GF-D8 (cell line): ENCODE measurements around the gene SRRD.

Experiments
- DNase-seq: peaks from one replicate; lab custom pipeline; 2025; lab: John Stamatoyannopoulos, UW

SRRD gene

GRCh38 chr22:26482161-26482560 is 1.5 kb upstream of the SRRD start:
- no peak for DNase-seq

- DNase-seq = no peak
These were observed 636 bp upstream of the SRRD start for GRCh38 chr22:26483043-26483438.

- DNase-seq = no peak
These were observed 656 bp downstream of the SRRD start for GRCh38 chr22:26484360-26484706.

- no peak for DNase-seq
These were observed 1.3 kb downstream of the SRRD start for GRCh38 chr22:26485013-26485412.

GRCh38 chr22:26485806-26486390 is 2.2 kb downstream of the SRRD start:
- DNase-seq = no peak

GRCh38 chr22:26486394-26486793 is 2.7 kb downstream of the SRRD start:
- no peak for DNase-seq

GRCh38 chr22:26487996-26488395 is 4.3 kb downstream of the SRRD start:
- DNase-seq = no peak

- DNase-seq = no peak
These were observed 5.9 kb downstream of the SRRD start for GRCh38 chr22:26489447-26490036.

GRCh38 chr22:26492220-26492619 is 8.5 kb downstream of the SRRD start:
- DNase-seq = no peak

GRCh38 chr22:26494506-26494905 is 10.8 kb downstream of the SRRD start:
- DNase-seq = no peak

- DNase-seq = no peak
These were observed 12.8 kb downstream of the SRRD start for GRCh38 chr22:26496456-26496855.

GRCh38 chr22:26499188-26499703 is 15.6 kb downstream of the SRRD start:
- DNase-seq = no peak

GRCh38 chr22:26501996-26502395 is 18.3 kb downstream of the SRRD start:
- DNase-seq = no peak

GRCh38 chr22:26502688-26503561 is 19.2 kb downstream of the SRRD start:
- DNase-seq = peak; percentile 91

GRCh38 chr22:26503758-26504157 is 20.1 kb downstream of the SRRD start:
- DNase-seq = no peak

GRCh38 chr22:26508148-26508547 is 24.5 kb downstream of the SRRD start:
- no peak for DNase-seq

- DNase-seq = peak; percentile 65
These were observed 28.6 kb downstream of the SRRD start, which contains the start of gene TFIP11 for GRCh38 chr22:26512149-26512793. TFIP11 (minus strand) TSS chr22:26512473; CDS start chr22:26510272, 2,201 bp downstream.

- DNase-seq = no peak
These were observed 30.2 kb downstream of the SRRD start for GRCh38 chr22:26513838-26514237.

- no peak for DNase-seq
These were observed 30.9 kb downstream of the SRRD start for GRCh38 chr22:26514419-26515161.

GRCh38 chr22:26515931-26516330 is 32.3 kb downstream of the SRRD start:
- DNase-seq = no peak

- DNase-seq = peak; percentile 51
These were observed 32.8 kb downstream of the SRRD start for GRCh38 chr22:26516503-26516902.

GRCh38 chr22:26517429-26517828 is 33.8 kb downstream of the SRRD start:
- no peak for DNase-seq
